ENCODE data around the gene AGAP1. TPM values are rescaled to one million over a fixed set of nuclear protein-coding genes. Genes with fewer than 3 reads are reported as not detected.

Gene AGAP1
- total and polyA plus RNA-seq, 2 donors from 2014 or later, result 8.1 to 44.5 TPM

DNA sequence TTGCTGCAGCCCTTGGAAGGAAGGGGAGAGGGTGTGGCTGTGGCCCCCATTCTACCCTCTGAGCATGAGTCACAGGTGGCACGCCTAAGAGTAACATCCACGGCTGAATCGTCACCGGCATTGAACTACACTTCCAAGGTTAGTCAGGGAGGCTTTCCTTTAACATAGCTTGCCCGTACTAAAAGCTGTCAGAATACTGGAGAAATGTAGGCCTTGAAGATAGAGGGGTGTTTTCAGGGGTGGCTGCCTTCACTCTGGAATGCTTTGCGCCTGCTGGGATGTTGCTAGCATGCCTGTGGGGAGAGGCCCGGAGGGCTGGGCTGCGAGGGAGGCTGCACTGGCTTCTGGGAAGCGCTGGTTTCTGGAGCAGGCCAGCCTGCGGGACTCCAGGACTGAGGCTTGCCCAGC is 333.7 kb downstream of the AGAP1 start:
- FAIRE-seq, result no peak
- TF ChIP-seq, protein P1, sequence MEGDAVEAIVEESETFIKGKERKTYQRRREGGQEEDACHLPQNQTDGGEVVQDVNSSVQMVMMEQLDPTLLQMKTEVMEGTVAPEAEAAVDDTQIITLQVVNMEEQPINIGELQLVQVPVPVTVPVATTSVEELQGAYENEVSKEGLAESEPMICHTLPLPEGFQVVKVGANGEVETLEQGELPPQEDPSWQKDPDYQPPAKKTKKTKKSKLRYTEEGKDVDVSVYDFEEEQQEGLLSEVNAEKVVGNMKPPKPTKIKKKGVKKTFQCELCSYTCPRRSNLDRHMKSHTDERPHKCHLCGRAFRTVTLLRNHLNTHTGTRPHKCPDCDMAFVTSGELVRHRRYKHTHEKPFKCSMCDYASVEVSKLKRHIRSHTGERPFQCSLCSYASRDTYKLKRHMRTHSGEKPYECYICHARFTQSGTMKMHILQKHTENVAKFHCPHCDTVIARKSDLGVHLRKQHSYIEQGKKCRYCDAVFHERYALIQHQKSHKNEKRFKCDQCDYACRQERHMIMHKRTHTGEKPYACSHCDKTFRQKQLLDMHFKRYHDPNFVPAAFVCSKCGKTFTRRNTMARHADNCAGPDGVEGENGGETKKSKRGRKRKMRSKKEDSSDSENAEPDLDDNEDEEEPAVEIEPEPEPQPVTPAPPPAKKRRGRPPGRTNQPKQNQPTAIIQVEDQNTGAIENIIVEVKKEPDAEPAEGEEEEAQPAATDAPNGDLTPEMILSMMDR (IDR thresholded peaks at IDR 0.05; ENCODE audit: borderline replicate concordance, extremely low read depth, insufficient read depth), result no peak
- Histone ChIP-seq H3K9me3 (ENCODE audit: control insufficient read depth in 2 of 3, insufficient read depth in 1 of 3, low read length in 3 of 3) (peaks cover 0 to 2% (median 0%) of the 10 kb centered on the region in 3 donors), H3K27ac (ENCODE audit: low read depth in 2 of 2, low read length in 2 of 2) (no peak overlapping the region), H3K4me3 (ENCODE audit: low read length in 3 of 3) (no peak overlapping the region), H3K36me3 (ENCODE audit: control insufficient read depth in 2 of 3, insufficient read depth in 3 of 3, low read length in 3 of 3) (no peaks in the 10 kb centered on the region), H3K27me3 (ENCODE audit: control insufficient read depth, insufficient read depth, low read length) (no peaks in the 10 kb centered on the region), H3K4me1 (ENCODE audit: control insufficient read depth in 2 of 3, insufficient read depth in 2 of 3, low read depth in 1 of 3, low read length in 3 of 3) (no peaks in the 10 kb centered on the region), H3K9ac (ENCODE audit: low read length in 3 of 3) (no peak overlapping the region)
- intact Hi-C loops (cut with DNase I), result no loop called here
- DNase-seq, result peak; percentile 52 to 77 (median 60)

DNA sequence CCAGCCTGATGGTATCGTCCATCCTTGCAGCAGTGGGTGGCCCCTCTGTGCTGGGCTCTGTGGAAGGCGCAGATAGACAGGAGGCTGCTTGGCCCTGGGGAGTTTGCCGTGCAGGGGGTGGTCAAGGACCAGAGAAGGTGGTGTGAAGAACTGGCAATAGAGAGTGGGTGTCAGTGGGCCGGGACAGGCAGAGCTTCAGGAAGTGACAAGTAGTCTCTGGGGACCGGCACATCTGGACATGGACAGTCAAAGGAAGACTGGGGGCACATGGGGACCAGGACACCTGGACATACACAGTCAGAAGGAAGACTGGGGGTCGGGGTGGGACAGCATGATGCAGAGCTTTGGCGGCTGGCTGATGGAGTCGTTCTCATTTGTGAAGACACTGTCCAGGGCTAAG is 335.9 kb downstream of the AGAP1 start:
- Histone ChIP-seq H3K4me3 (ENCODE audit: low read length in 3 of 3) (no peak overlapping the region), H3K9me3 (ENCODE audit: control insufficient read depth in 2 of 3, insufficient read depth in 1 of 3, low read length in 3 of 3) (peaks cover 0 to 2% (median 0%) of the 10 kb centered on the region in 3 donors), H3K27me3 (ENCODE audit: control insufficient read depth, insufficient read depth, low read length) (no peaks in the 10 kb centered on the region), H3K27ac (ENCODE audit: low read depth in 2 of 2, low read length in 2 of 2) (no peak overlapping the region), H3K36me3 (ENCODE audit: control insufficient read depth in 2 of 3, insufficient read depth in 3 of 3, low read length in 3 of 3) (no peaks in the 10 kb centered on the region), H3K4me1 (ENCODE audit: control insufficient read depth in 2 of 3, insufficient read depth in 2 of 3, low read depth in 1 of 3, low read length in 3 of 3) (no peaks in the 10 kb centered on the region), H3K9ac (ENCODE audit: low read length in 3 of 3) (no peak overlapping the region)
- intact Hi-C loops (cut with DNase I), result no loop called here
- TF ChIP-seq, protein P1 (IDR thresholded peaks at IDR 0.05; ENCODE audit: borderline replicate concordance, extremely low read depth, insufficient read depth), result no peak
- no peak for FAIRE-seq
- no peak for DNase-seq

DNA sequence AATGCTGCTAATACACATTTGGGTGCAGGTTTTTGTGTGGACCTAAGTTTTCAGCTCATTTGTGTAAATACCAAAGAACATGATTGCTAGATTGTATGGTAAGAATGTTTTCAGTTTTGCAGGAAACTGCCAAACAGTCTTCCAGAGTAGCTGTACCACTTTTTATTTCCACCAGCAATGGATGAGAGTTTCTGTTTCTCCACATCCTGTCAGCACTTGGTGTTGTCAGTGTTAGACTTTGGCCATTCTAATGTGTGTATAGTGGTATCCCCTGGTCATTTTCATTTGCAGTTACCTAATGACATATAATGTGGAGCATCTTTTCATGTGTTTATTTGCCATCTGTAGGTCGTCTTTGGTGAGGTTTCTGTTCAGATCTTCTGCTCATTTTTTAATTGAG is 337.9 kb downstream of the AGAP1 start:
- H3K9ac ChIP-seq (ENCODE audit: low read length in 3 of 3), result no peak overlapping the region
- H3K9me3 ChIP-seq (ENCODE audit: control insufficient read depth in 2 of 3, insufficient read depth in 1 of 3, low read length in 3 of 3), result peaks cover 0 to 2% (median 0%) of the 10 kb centered on the region in 3 donors
- no peak overlapping the region for H3K27ac ChIP-seq (ENCODE audit: low read depth in 2 of 2, low read length in 2 of 2)
- DNase-seq, result no peak
- no peaks in the 10 kb centered on the region for H3K36me3 ChIP-seq (ENCODE audit: control insufficient read depth in 2 of 3, insufficient read depth in 3 of 3, low read length in 3 of 3)
- TF ChIP-seq, protein P1 (IDR thresholded peaks at IDR 0.05; ENCODE audit: borderline replicate concordance, extremely low read depth, insufficient read depth), result no peak
- no peak overlapping the region for H3K4me3 ChIP-seq (ENCODE audit: low read length in 3 of 3)
- peaks cover 0 to 6% (median 2%) of the 10 kb centered on the region in 3 donors for H3K4me1 ChIP-seq (ENCODE audit: control insufficient read depth in 2 of 3, insufficient read depth in 2 of 3, low read depth in 1 of 3, low read length in 3 of 3)
- no peak for FAIRE-seq
- intact Hi-C loops (cut with DNase I), result no loop called here
- no peaks in the 10 kb centered on the region for H3K27me3 ChIP-seq (ENCODE audit: control insufficient read depth, insufficient read depth, low read length)

DNA sequence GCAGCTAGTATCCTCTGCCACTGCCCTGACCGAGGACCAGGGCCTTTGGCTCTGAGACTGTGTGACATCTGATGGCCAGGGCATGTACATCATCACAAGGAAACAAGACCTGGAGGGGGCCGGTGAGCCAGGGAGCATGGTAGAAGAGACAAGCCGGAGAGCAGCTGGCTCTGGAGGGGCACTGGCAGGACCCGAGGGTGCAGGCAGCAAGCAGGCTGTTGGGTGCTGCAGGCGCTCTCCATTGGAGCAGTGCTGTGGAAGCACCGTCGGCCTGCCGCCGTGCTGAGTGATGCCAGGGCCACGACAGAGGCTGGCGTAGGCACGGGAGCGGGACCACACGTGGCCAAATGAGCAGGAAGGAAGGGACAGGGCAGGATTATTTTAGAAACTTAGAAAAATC is 339.1 kb downstream of the AGAP1 start:
- intact Hi-C loops (cut with DNase I), result no loop called here

More for the DNA sequence above, 339.1 kb downstream of the AGAP1 start:
- DNase-seq (peak in 1 of 5 donors; percentile 53), FAIRE-seq (no peak)
- peaks cover 0 to 2% (median 0%) of the 10 kb centered on the region in 3 donors for H3K9me3 ChIP-seq (ENCODE audit: control insufficient read depth in 2 of 3, insufficient read depth in 1 of 3, low read length in 3 of 3)
- no peak overlapping the region for H3K27ac ChIP-seq (ENCODE audit: low read depth in 2 of 2, low read length in 2 of 2)
- H3K36me3 ChIP-seq (ENCODE audit: control insufficient read depth in 2 of 3, insufficient read depth in 3 of 3, low read length in 3 of 3), result no peaks in the 10 kb centered on the region
- peaks cover 0 to 6% (median 2%) of the 10 kb centered on the region in 3 donors for H3K4me1 ChIP-seq (ENCODE audit: control insufficient read depth in 2 of 3, insufficient read depth in 2 of 3, low read depth in 1 of 3, low read length in 3 of 3)
- H3K9ac ChIP-seq (ENCODE audit: low read length in 3 of 3), result no peak overlapping the region
- H3K27me3 ChIP-seq (ENCODE audit: control insufficient read depth, insufficient read depth, low read length), result no peaks in the 10 kb centered on the region
- no peak overlapping the region for H3K4me3 ChIP-seq (ENCODE audit: low read length in 3 of 3)
- TF ChIP-seq, protein P1 (IDR thresholded peaks at IDR 0.05; ENCODE audit: borderline replicate concordance, extremely low read depth, insufficient read depth), result no peak

Data from kidney (tissue), 14 donors.